Ovary (tissue), 9 donors: Measurements from ENCODE around the gene GPX2. TPM values are rescaled to one million over a fixed set of nuclear protein-coding genes. Genes with fewer than 3 reads are reported as not detected.

ENCODE experiments used
- DNase-seq, 5 donors: peaks; one replicate each; pipeline ENCODE4 v3.0.0-alpha.2; 2019 to 2020
- H3K27ac ChIP-seq, 2 donors: fragments of 200-600 bp; one replicate each; pipeline versions ENCODE4 v1.5.1 to v1.8.0; 2019 to 2022
- H3K27me3 ChIP-seq: fragments of 200-600 bp; one replicate; pipeline ENCODE4 v1.8.0; 2022
- H3K36me3 ChIP-seq: fragments of 200-600 bp; sonication (generic); one replicate; pipeline ENCODE4 v1.5.1; 2019
- H3K4me1 ChIP-seq: one replicate; pipeline ENCODE4 v1.8.1; 2013; ENCODE audit warnings: mild to moderate bottlenecking, moderate library complexity; ENCODE audit not compliant: insufficient read depth
- H3K4me3 ChIP-seq: fragments of 200-600 bp; sonication (generic); one replicate; pipeline ENCODE4 v1.5.1; 2017
- H3K9me3 ChIP-seq, 2 donors: fragments of 200-600 bp in 1 of 2; sonication (generic) in 1 of 2; one replicate each; pipeline versions ENCODE4 v1.5.1 to v1.8.1; 2013 to 2019; ENCODE audit warnings: mild to moderate bottlenecking in 1 of 2, moderate library complexity in 1 of 2
- EP300 ChIP-seq: sonication (generic); formaldehyde crosslinking; IDR thresholded peaks from one replicate; pipeline ENCODE4 v1.6.1; 2017; ENCODE audit warnings: antibody characterized with exemption
- POLR2A ChIP-seq: fragments of 450-650 bp; IDR thresholded peaks from one replicate; pipeline ENCODE4 v1.6.1; 2017; ENCODE audit warnings: antibody characterized with exemption, mild to moderate bottlenecking, moderate library complexity
- WGBS, 3 donors: extraction: QIAGEN DNeasy Blood & Tissue Kit in 1 of 3; methylation state at CpG; one replicate each; pipeline versions ENCODE4 v1.1.5 to v1.1.7; 2013 to 2017; 5-methylcytosine and 5-hydroxymethylcytosine counted together
- intact Hi-C, 4 donors: fragments of 100-400 bp; cut with DNase I; formaldehyde crosslinking; loops; one replicate each; pipeline versions ENCODE4 v1.11.0 to v1.15.1; 2022 to 2023
- polyA plus RNA-seq, 2 donors: library from polyadenylated mRNA; stranded (reverse); fragments of 200-250 nt in 1 of 2; fragments of 350-450 nt in 1 of 2; fragmentation: Illumina TruSeq in 1 of 2; extraction: RNeasy Lipid Tissue Mini Kit (QIAGEN cat#74804) in 1 of 2; gene quantifications; one replicate each; pipeline ENCODE4 v1.2.3, GENCODE V29; 2013 to 2014
- total RNA-seq, 7 donors: library from RNA; depleted of rRNA in 2 of 7; stranded (reverse); fragments of >200 nt in 2 of 7; fragmentation: NEBNext Ultra II Directional in 3 of 7; extraction: Animal tissue kit (Norgen Biotek cat#: 25700) in 3 of 7; gene quantifications; one replicate each; pipeline versions ENCODE4 v1.1.0 to v1.2.4, GENCODE V29; 2016 to 2023
- TF ChIP-seq, protein P1 (sequence below), 3 donors: fragments of 450-650 bp in 2 of 3; fragments of 200-600 bp in 1 of 3; IDR thresholded peaks; one replicate each; pipeline versions ENCODE4 v1.5.1 to v1.8.0; 2016 to 2022; ENCODE audit warnings: antibody characterized with exemption in 3 of 3, mild to moderate bottlenecking in 1 of 3
- donor health status: DM: no; HTN: no; CAD: no; lungs with moderate emphysema.
- donor health status: DM: no; HTN: no; CAD: no.
- donor health status: Bipolar disorder and iron deficiency.
- donor health status: DM: yes; HTN: yes; CAD: no.
- donor health status: DM: no; HTN: no; CAD: no.
- donor health status: DM: yes; HTN: yes; CAD: no.

Gene GPX2
- total and polyA plus RNA-seq, 9 donors, result 1.00 to 4.8 TPM; not detected in 7

DNA sequence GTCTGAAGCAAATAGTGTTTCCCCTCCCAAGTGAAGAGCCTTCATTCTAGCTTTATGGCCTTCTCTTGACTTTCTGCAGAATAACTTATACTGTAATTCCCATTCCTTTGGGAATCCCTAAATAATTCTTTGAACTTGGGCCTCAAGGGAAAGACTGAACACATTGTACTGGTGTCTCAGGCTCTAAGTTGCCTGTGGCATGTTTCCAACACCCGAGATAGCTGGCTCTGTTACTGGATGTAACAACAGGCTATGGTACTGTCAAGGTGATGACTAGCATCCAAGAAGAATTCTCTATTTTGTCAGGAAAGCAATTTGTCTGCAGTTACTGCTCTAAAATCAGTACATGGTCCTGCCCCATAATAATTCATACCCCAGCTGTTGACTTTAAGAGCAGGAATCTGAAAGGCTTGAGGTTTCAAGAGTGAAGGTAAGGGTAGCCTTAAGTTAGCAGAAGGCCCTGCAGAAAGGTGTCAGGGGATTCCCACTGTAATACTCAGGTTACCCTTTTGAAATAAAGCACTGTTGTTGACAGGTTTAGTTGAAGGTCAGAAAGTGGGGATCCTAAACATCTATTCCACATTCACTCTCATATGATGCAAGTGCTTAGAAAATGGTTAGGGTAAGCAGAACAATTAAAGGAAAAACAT lies 5.2 kb downstream of the GPX2 start:
- intact Hi-C loops, result loop anchor here in 1 of 4 donors (10.0 kb wide), 1 partner anchor 262 kb away; no protein-coding TSS in a partner anchor
- no peak overlapping the region for H3K4me3 ChIP-seq
- no peak overlapping the region for H3K27ac ChIP-seq
- no peaks in the 10 kb centered on the region for H3K27me3 ChIP-seq
- TF ChIP-seq POLR2A (no peak), EP300 (no peak)
- TF ChIP-seq, protein P1, sequence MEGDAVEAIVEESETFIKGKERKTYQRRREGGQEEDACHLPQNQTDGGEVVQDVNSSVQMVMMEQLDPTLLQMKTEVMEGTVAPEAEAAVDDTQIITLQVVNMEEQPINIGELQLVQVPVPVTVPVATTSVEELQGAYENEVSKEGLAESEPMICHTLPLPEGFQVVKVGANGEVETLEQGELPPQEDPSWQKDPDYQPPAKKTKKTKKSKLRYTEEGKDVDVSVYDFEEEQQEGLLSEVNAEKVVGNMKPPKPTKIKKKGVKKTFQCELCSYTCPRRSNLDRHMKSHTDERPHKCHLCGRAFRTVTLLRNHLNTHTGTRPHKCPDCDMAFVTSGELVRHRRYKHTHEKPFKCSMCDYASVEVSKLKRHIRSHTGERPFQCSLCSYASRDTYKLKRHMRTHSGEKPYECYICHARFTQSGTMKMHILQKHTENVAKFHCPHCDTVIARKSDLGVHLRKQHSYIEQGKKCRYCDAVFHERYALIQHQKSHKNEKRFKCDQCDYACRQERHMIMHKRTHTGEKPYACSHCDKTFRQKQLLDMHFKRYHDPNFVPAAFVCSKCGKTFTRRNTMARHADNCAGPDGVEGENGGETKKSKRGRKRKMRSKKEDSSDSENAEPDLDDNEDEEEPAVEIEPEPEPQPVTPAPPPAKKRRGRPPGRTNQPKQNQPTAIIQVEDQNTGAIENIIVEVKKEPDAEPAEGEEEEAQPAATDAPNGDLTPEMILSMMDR (IDR thresholded peaks at IDR 0.05), result no peak
- H3K36me3 ChIP-seq, result no peaks in the 10 kb centered on the region
- peak in 2 of 5 donors; percentile 39 to 55 for DNase-seq
- H3K4me1 ChIP-seq, result peaks cover 16% of the 10 kb centered on the region
- no peaks in the 10 kb centered on the region for H3K9me3 ChIP-seq
- WGBS, 3 donors, result 0 to 9% (median 4%) methylated on average over 1 of the region's 1 CpG

DNA sequence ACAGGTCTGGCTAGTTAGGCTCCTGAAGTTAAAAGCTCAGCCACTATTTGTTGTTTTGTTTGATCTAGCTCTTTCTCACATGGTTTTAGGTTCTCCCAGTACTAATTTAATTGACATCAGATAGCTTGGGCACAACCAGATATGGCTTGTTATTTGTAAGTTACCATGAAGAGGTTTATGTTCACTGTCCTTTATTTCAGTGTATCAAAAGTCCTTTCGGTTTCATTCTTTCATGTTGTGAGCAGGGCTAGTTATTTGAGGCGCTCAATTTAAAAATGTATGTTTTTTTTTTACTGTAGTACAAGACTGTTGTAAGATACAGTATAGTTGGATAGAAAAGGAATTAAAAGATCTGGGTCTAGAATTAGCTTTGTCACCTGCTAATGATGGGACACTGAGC lies 7.0 kb downstream of the GPX2 start:
- Histone ChIP-seq H3K27ac (peak overlapping the region in 1 of 2 donors; percentile 13), H3K9me3 (no peaks in the 10 kb centered on the region), H3K27me3 (no peaks in the 10 kb centered on the region), H3K4me1 (peaks cover 20% of the 10 kb centered on the region), H3K4me3 (no peak overlapping the region), H3K36me3 (no peaks in the 10 kb centered on the region)
- TF ChIP-seq POLR2A (no peak), EP300 (no peak)
- TF ChIP-seq, protein P1 (IDR thresholded peaks at IDR 0.05), result no peak
- DNase-seq, result no peak
- 10 to 54% (median 16%) methylated on average over 2 of the region's 2 CpGs for WGBS, 3 donors
- intact Hi-C loops, result loop anchor here in 1 of 4 donors (10.0 kb wide), 1 partner anchor 261 kb away; no protein-coding TSS in a partner anchor

DNA sequence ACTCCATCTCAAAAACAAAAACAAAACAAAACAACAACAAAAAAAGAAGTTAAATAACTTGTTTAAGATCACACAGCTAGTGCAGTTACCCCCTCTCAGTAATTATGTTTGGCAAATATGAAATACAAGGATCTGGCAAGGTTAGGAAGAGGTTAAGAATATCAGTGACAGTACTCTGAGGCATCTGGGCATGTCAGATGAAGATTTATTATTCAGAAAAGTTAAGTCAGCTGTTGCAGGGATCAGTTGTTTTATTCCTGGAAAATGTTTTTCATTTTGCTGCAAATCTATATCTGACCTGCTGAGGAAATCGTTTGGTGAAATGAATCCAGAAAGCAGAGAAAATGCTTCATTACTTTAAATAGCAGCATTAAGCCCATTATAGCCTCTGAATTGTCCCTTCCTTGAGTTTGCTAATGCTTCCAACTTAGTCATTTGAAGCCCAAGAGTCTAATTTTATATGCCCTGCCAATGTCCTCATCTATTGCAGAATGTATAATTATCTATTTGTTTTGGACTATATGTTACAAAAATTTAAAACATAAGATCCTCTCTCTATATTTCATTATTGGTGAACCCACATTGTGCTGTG lies 8.1 kb downstream of the GPX2 start:
- 0 to 9% (median 5%) methylated on average over 1 of the region's 1 CpG for WGBS, 3 donors
- peak overlapping the region in 1 of 2 donors; percentile 13 for H3K27ac ChIP-seq
- no peak overlapping the region for H3K4me3 ChIP-seq
- intact Hi-C loops, result loop anchor here in 1 of 4 donors (10.0 kb wide), 1 partner anchor 260 kb away; no protein-coding TSS in a partner anchor
- no peaks in the 10 kb centered on the region for H3K36me3 ChIP-seq
- no peaks in the 10 kb centered on the region for H3K9me3 ChIP-seq
- TF ChIP-seq POLR2A (no peak), EP300 (no peak)
- TF ChIP-seq, protein P1 (IDR thresholded peaks at IDR 0.05), result no peak
- no peak for DNase-seq
- peaks cover 18% of the 10 kb centered on the region for H3K4me1 ChIP-seq
- H3K27me3 ChIP-seq, result no peaks in the 10 kb centered on the region

DNA sequence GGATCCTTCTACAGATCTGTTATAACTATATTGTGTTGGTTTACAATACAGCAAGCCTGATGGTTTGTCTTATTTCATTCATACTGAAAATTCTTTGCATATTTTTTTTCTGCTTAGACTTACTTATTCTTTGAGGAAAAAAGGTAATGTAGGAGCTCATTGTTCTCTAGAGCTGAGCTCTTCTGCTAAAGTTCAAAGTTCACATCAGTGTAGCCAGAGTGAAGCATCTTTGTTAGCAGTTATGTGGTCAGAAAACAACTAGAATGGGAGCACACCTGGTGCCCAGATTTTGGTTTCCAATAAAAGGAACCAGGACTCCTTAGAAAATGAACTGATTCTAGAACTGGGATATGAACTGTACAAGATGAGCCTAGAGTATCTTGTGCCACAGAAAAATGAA lies 10.3 kb downstream of the GPX2 start:
- H3K27me3 ChIP-seq, result no peaks in the 10 kb centered on the region
- H3K9me3 ChIP-seq, result no peaks in the 10 kb centered on the region
- no peak overlapping the region for H3K4me3 ChIP-seq
- peaks cover 17% of the 10 kb centered on the region for H3K4me1 ChIP-seq
- no peak for DNase-seq
- TF ChIP-seq EP300 (no peak), POLR2A (no peak)
- TF ChIP-seq, protein P1 (IDR thresholded peaks at IDR 0.05), result no peak
- no peaks in the 10 kb centered on the region for H3K36me3 ChIP-seq
- no peak overlapping the region for H3K27ac ChIP-seq
- intact Hi-C loops, result loop anchor here in 1 of 4 donors (10.0 kb wide), 1 partner anchor 257 kb away; no protein-coding TSS in a partner anchor
